ENCODE results near the gene PTPN6.

DNA sequence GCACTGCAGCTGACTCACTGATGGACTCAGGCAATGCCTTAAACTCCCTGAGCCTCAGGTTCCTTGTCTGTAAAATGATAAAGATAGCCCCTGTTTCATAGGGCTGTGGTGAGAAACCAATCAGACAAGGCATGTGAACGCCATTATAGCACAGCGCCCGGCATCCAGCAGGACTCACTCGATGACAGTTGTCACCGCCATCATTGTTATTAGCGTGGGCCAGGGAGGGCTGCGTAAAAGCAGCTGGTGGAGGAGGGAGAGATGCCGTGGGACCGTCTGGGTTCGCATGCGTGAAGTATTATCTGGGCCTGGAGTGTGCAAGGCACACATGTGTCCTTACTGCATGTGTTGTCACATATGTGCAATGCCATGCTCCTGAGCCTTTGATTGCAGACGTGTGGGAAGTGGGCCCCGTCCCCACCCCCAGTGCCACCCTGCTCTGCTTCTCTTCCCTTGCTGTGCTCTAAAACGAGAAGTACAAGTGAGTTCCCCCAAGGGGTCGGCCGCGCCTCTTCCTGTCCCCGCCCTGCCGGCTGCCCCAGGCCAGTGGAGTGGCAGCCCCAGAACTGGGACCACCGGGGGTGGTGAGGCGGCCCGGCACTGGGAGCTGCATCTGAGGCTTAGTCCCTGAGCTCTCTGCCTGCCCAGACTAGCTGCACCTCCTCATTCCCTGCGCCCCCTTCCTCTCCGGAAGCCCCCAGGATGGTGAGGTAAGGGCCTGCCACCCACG, at the start of gene PTPN6:
- TF ChIP-seq SIX5 (IDR thresholded peaks at IDR 0.05; ENCODE audit: low read depth, low read length) (no peak), BRCA1 (IDR thresholded peaks at IDR 0.05; ENCODE audit: low read depth, low read length) (no peak), USF2 (IDR thresholded peaks at IDR 0.05; ENCODE audit: low read length) (no peak), EZH2 (IDR thresholded peaks at IDR 0.05; ENCODE audit: low read depth, low read length, severe bottlenecking) (no peak), YY1 (IDR thresholded peaks at IDR 0.05; ENCODE audit: low read depth, low read length) (no peak), FOSL1 (IDR thresholded peaks at IDR 0.05; ENCODE audit: insufficient read depth, low read depth, low read length) (no peak), CBX5 (IDR thresholded peaks at IDR 0.05; ENCODE audit: low read depth, low read length) (no peak), POLR2AphosphoS5 (IDR thresholded peaks at IDR 0.05; ENCODE audit: low read depth, low read length) (no peak), POLR2A (IDR thresholded peaks at IDR 0.05; ENCODE audit: control extremely low read depth in 1 of 2, low read depth in 2 of 2, low read length in 2 of 2) (no peak), NRF1 (IDR thresholded peaks at IDR 0.05; ENCODE audit: low read depth, low read length) (no peak), CHD2 (IDR thresholded peaks at IDR 0.05; ENCODE audit: low read length) (no peak), EP300 (IDR thresholded peaks at IDR 0.05; ENCODE audit: borderline replicate concordance in 1 of 2, low read depth in 2 of 2, low read length in 2 of 2) (no peak), SIN3A (conservative IDR thresholded peaks at IDR 0.05 in 1 of 2, IDR thresholded peaks at IDR 0.05 in 1 of 2; ENCODE audit: low read depth in 1 of 2, low read length in 2 of 2) (no peak)
- TF ChIP-seq, protein P1, sequence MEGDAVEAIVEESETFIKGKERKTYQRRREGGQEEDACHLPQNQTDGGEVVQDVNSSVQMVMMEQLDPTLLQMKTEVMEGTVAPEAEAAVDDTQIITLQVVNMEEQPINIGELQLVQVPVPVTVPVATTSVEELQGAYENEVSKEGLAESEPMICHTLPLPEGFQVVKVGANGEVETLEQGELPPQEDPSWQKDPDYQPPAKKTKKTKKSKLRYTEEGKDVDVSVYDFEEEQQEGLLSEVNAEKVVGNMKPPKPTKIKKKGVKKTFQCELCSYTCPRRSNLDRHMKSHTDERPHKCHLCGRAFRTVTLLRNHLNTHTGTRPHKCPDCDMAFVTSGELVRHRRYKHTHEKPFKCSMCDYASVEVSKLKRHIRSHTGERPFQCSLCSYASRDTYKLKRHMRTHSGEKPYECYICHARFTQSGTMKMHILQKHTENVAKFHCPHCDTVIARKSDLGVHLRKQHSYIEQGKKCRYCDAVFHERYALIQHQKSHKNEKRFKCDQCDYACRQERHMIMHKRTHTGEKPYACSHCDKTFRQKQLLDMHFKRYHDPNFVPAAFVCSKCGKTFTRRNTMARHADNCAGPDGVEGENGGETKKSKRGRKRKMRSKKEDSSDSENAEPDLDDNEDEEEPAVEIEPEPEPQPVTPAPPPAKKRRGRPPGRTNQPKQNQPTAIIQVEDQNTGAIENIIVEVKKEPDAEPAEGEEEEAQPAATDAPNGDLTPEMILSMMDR (IDR thresholded peaks at IDR 0.05; ENCODE audit: control extremely low read depth in 1 of 3, insufficient read depth in 1 of 3, low read depth in 1 of 3, low read length in 3 of 3) = no peak
